Parathyroid adenoma (tissue), 2 donors: ENCODE measurements around the gene AP3B2.
"Not testable (repeated sequence)": the region's sequence is repeated elsewhere in the genome, so short reads cannot be mapped to it uniquely, and the experiment has no call there.

Source experiments
- H2AFZ ChIP-seq: fragments of 300-600 bp; sonication (generic); one replicate; pipeline ENCODE4 v1.7.0; 2017; ENCODE audit warnings: antibody characterized with exemption, mild to moderate bottlenecking
- H3K27ac ChIP-seq: fragments of 300-600 bp; sonication (generic); one replicate; pipeline ENCODE4 v1.7.0; 2017
- H3K27me3 ChIP-seq: fragments of 300-600 bp; sonication (generic); one replicate; pipeline ENCODE4 v1.7.0; 2017; ENCODE audit warnings: low read length; ENCODE audit not compliant: control insufficient read depth, insufficient read depth
- H3K36me3 ChIP-seq: fragments of 300-600 bp; sonication (generic); one replicate; pipeline ENCODE4 v1.7.0; 2017; ENCODE audit warnings: low read length; ENCODE audit not compliant: control insufficient read depth, insufficient read depth
- H3K4me1 ChIP-seq: fragments of 300-600 bp; sonication (generic); one replicate; pipeline ENCODE4 v1.7.0; 2017; ENCODE audit warnings: control low read depth
- H3K4me2 ChIP-seq: fragments of 300-600 bp; sonication (generic); one replicate; pipeline ENCODE4 v1.7.0; 2017; ENCODE audit warnings: low read length
- H3K4me3 ChIP-seq: fragments of 300-600 bp; sonication (generic); one replicate; pipeline ENCODE4 v1.7.0; 2017; ENCODE audit warnings: low read depth, low read length
- H3K79me2 ChIP-seq: fragments of 300-600 bp; sonication (generic); one replicate; pipeline ENCODE4 v1.7.0; 2017; ENCODE audit warnings: control low read depth
- H3K9ac ChIP-seq: fragments of 300-600 bp; sonication (generic); one replicate; pipeline ENCODE4 v1.7.0; 2017; ENCODE audit warnings: mild to moderate bottlenecking
- H3K9me3 ChIP-seq: fragments of 300-600 bp; sonication (generic); one replicate; pipeline ENCODE4 v1.7.0; 2017; ENCODE audit warnings: low read length; ENCODE audit not compliant: control insufficient read depth
- TF ChIP-seq, protein P1 (sequence below): fragments of 300-600 bp; sonication (generic); IDR thresholded peaks from one replicate; pipeline ENCODE4 v1.7.0; 2017; ENCODE audit warnings: antibody characterized with exemption, mild to moderate bottlenecking
- donor health status: primary hyperparathyroidism.

The AP3B2 gene

DNA sequence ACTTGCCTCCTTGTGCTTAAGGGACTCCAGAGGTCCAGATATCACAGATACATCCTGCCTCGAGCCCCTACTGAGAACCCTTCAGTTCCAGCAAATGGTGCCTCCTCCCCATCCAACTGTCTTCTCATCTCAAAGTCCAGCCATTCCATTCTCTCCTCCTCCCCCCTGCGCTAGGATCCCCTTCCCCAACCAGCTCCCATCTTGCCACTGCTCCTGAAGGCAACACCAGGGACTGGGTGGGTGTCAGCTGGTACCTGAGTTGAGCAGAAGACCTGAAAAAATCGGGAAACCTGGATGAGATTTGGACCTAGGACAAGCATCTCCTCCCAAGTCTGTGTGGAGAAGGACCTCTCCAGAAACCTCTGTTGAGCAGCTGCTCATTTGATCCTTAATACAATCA, 2.4 kb upstream of the AP3B2 start:
- Histone ChIP-seq H2AFZ (no peak overlapping the region), H3K27ac (no peak overlapping the region), H3K9ac (no peak overlapping the region), H3K27me3 (no peaks in the 10 kb centered on the region), H3K4me2 (no peak overlapping the region), H3K79me2 (peaks cover 5% of the 10 kb centered on the region), H3K36me3 (no peaks in the 10 kb centered on the region), H3K4me1 (no peaks in the 10 kb centered on the region), H3K4me3 (no peak overlapping the region), H3K9me3 (no peaks in the 10 kb centered on the region)
- TF ChIP-seq, protein P1, sequence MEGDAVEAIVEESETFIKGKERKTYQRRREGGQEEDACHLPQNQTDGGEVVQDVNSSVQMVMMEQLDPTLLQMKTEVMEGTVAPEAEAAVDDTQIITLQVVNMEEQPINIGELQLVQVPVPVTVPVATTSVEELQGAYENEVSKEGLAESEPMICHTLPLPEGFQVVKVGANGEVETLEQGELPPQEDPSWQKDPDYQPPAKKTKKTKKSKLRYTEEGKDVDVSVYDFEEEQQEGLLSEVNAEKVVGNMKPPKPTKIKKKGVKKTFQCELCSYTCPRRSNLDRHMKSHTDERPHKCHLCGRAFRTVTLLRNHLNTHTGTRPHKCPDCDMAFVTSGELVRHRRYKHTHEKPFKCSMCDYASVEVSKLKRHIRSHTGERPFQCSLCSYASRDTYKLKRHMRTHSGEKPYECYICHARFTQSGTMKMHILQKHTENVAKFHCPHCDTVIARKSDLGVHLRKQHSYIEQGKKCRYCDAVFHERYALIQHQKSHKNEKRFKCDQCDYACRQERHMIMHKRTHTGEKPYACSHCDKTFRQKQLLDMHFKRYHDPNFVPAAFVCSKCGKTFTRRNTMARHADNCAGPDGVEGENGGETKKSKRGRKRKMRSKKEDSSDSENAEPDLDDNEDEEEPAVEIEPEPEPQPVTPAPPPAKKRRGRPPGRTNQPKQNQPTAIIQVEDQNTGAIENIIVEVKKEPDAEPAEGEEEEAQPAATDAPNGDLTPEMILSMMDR = no peak

DNA sequence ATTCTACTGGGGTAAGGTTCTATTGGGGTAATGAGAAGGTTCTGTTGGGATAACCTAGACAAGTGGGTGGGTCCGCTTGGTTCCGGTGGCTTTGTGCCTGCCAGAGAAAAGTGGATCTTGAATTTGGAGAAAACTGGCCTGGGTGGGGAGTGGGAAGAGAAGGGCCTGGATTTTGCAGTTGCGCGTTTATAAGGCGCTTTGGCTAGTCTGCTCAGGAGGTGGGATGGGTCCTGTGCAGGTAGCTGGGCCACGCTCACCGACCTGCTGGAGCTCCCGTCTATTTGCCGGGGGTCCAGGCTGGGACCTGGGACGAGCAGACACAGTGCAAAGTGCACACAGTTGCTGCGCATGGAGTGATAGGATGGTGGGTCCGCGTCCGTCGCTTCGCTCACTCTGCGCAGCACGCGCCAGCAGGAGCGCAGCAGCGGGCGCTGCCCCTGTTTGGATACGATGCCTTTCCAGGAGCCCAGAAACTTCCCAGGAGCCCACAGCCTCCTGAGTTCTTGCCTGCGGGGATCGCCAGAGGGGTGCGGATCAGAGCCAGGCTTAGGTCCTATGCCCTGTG, 1.3 kb upstream of the AP3B2 start:
- peaks cover 5% of the 10 kb centered on the region for H3K79me2 ChIP-seq
- H2AFZ ChIP-seq = no peak overlapping the region
- H3K9ac ChIP-seq = no peak overlapping the region
- H3K4me2 ChIP-seq = no peak overlapping the region
- no peaks in the 10 kb centered on the region for H3K27me3 ChIP-seq
- H3K4me3 ChIP-seq = no peak overlapping the region
- TF ChIP-seq, protein P1 = no peak
- no peaks in the 10 kb centered on the region for H3K36me3 ChIP-seq
- H3K9me3 ChIP-seq = no peaks in the 10 kb centered on the region
- H3K4me1 ChIP-seq = no peaks in the 10 kb centered on the region
- H3K27ac ChIP-seq = no peak overlapping the region

DNA sequence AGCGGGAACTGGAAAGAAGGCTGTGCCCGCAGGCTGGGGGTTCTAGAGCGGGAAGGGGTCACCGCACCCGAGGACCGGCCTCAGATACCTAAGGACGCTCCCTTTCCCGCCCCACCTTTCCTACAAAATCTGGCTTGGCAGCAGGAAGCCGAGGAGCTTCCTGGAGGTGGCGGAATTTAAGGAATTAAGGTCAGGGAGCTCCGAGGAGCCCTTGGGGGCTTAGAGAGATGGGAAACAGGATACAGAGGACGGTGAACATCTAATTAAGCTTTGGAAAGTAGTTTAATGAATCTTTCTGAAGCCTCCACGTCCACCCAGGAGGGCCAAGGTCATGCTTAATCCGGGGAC, 507 bp upstream of the AP3B2 start:
- H3K27ac ChIP-seq = peak overlapping the region; percentile 89
- no peaks in the 10 kb centered on the region for H3K4me1 ChIP-seq
- peak overlapping the region; percentile 66 for H3K4me3 ChIP-seq

DNA sequence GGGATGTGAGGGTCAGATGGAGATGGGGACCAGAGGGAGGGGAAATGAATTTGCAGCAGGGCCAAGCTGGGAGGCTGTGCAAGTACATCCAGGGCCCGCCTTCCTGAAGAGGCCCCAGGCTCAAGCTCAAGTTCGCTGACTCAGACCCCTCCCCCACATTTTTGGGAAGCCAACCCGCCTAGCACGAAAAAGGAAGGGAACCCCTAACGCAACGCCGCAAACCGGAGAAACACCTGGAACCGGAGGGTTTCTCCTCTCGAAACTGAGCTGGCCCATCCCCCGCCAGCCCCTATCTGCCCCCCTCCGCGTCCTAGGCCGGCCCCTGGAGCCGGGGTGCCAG, 624 bp downstream of the AP3B2 start:
- H3K9ac ChIP-seq = no peak overlapping the region
- no peak overlapping the region for H3K4me3 ChIP-seq
- peak overlapping the region; percentile 89 for H3K27ac ChIP-seq
- H3K9me3 ChIP-seq = no peaks in the 10 kb centered on the region
- no peaks in the 10 kb centered on the region for H3K27me3 ChIP-seq
- H3K79me2 ChIP-seq = peaks cover 5% of the 10 kb centered on the region
- H2AFZ ChIP-seq = no peak overlapping the region
- TF ChIP-seq, protein P1 = no peak
- peak overlapping the region; percentile 47 for H3K4me2 ChIP-seq
- no peaks in the 10 kb centered on the region for H3K36me3 ChIP-seq
- no peaks in the 10 kb centered on the region for H3K4me1 ChIP-seq

More for the DNA sequence above, 507 bp upstream of the AP3B2 start:
- Histone ChIP-seq H3K9ac (no peak overlapping the region), H3K4me2 (peak overlapping the region; percentile 84), H3K36me3 (no peaks in the 10 kb centered on the region), H3K9me3 (no peaks in the 10 kb centered on the region), H3K27me3 (no peaks in the 10 kb centered on the region), H3K79me2 (peaks cover 5% of the 10 kb centered on the region), H2AFZ (peak overlapping the region; percentile 78)
- TF ChIP-seq, protein P1 = no peak

DNA sequence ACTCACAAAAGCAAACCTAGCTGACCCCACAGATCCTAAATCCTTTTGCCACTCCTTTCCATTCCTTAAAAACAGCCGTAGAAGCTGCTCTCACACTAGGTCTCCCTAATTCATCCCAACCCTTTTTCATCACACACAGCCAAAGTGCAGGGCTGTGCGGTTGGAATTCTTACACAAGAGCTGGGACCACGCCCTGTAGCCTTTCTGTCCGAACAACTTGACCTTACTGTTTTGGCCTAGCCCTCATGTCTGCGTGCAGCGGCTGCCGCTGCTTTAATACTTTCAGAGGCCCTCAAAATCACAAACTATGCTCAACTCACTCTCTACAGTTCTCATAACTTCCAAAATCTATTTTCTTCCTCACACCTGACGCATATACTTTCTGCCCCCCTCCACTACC, 3.8 kb downstream of the AP3B2 start:
- not testable (repeated sequence) for H3K9ac ChIP-seq, H3K27ac ChIP-seq, H2AFZ ChIP-seq, H3K4me2 ChIP-seq, H3K4me3 ChIP-seq, H3K36me3 ChIP-seq, H3K27me3 ChIP-seq, H3K9me3 ChIP-seq, H3K79me2 ChIP-seq, H3K4me1 ChIP-seq
